Omental fat pad (tissue), 4 donors: ENCODE data around the gene SLC39A11. TPM values are rescaled to one million over a fixed set of nuclear protein-coding genes. Genes with fewer than 3 reads are reported as not detected.

Experiments used
- ATAC-seq: fragments of 150-250 bp; one replicate; pipeline ENCODE4 v1.9.1; 2016; ENCODE audit warnings: mild to moderate bottlenecking, moderate library complexity; ENCODE audit not compliant: low FRiP score
- DNase-seq: peaks from one replicate; pipeline ENCODE4 v3.0.0-alpha.2; 2019; ENCODE audit warnings: low spot score
- CTCF ChIP-seq, 3 donors: fragments of 450-650 bp; IDR thresholded peaks; one replicate each; pipeline ENCODE4 v1.5.1; 2016 to 2017; ENCODE audit warnings: antibody characterized with exemption in 3 of 3, mild to moderate bottlenecking in 3 of 3, moderate library complexity in 2 of 3
- total RNA-seq, 4 donors: library from RNA; depleted of rRNA; stranded (reverse); fragments of >200 nt; gene quantifications; one replicate each; pipeline ENCODE4 v1.1.0, GENCODE V29; 2016

The SLC39A11 gene
- total RNA-seq, 4 donors from 2014 or later = 18.8 to 42.4 (median 31.3) TPM

DNA sequence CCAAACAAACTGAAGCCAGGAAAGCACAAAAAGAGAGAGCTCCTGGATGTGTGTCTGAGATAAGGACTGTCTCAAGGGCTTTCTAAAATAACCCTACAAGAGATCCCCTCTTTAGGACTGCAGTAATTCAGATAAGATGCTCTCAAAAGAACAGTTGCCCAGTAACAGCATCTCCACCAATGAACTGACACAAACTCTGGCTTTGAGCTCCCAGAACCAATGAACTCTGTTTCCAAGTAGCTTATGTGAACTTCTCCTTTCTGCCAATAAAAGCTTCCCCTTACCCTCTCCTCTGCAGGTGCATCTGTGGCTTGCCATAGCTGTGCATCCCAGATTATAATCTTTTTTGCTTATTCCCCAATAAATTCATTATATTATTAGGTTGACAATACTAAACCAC lies 421.5 kb downstream of the SLC39A11 start:
- TF ChIP-seq CTCF (IDR thresholded peaks at IDR 0.05) = no peak
- DNase-seq (no peak), ATAC-seq (no peak)

- TF ChIP-seq CTCF (IDR thresholded peaks at IDR 0.05) = no peak
- DNase-seq (no peak), ATAC-seq (no peak)
Observed at GRCh38 chr17:72667096-72668063, 425.1 kb downstream of the SLC39A11 start.

GRCh38 chr17:72665852-72666851 lies 426.3 kb downstream of the SLC39A11 start:
- TF ChIP-seq CTCF (IDR thresholded peaks at IDR 0.05) = no peak
- DNase-seq (no peak), ATAC-seq (no peak)

DNA sequence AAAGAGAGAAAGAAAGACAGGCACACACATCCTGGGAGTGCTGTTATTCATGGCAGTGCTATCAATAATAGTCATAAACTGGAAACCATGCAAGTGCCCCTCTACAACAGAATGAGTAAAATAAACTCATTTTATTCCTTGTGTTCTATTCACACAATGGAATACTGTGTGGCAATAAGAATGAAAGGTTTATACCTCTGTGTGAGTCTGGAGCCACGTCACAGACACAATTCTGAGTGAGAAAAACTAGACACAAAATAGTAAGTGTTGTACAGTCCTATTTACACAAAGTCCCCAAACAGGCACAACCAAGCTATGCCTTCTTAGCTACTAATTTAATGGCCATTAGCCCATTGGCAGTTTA lies 429.7 kb downstream of the SLC39A11 start:
- TF ChIP-seq CTCF (IDR thresholded peaks at IDR 0.05) = no peak
- DNase-seq (no peak), ATAC-seq (no peak)

DNA sequence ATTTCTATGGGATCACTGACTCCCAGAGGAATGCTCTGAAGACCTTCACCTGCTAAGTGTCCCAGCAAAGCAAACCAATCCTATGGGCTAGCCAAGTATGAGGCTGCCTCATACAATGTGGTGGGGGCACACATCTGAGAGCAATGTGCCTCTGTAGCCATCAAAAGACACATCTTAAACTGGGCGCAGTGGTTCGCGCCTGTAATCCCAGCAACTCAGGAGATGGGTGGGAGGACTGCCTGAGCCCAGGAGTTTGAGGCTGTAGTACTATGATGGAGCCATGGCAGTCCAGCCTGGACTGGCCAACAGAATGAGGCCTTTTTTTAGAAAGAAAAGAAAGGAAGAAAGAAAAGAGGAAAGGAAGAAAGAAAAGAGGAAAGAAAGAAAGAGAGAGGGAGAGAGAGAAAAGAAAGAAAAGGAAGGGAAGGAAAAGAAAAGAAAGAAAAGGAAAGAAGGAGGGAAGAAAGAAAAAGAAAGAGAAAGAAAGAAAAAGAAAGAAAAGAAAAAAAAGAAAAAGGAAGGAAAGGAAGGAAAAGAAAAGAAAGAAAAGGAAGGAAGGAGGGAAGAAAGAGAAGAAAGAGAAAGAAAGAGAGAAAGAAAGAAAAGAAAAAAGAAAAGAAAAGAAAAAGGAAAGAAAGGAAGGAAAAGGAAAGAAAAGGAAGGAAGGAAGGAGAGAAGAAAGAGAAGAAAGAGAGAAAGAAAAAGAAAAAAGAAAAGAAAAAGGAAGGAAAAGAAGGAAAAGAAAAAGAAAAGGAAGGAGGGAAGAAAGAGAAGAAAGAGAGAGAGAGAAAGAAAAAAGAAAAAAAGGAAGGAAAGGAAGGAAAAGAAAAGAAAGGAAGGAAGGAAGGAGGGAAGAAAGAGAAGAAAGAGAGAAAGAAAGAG lies 430.3 kb downstream of the SLC39A11 start:
- no peak for ATAC-seq
- DNase-seq = no peak
- TF ChIP-seq CTCF (IDR thresholded peaks at IDR 0.05) = no peak
